ENCODE results near the gene QTRT2.

DNA sequence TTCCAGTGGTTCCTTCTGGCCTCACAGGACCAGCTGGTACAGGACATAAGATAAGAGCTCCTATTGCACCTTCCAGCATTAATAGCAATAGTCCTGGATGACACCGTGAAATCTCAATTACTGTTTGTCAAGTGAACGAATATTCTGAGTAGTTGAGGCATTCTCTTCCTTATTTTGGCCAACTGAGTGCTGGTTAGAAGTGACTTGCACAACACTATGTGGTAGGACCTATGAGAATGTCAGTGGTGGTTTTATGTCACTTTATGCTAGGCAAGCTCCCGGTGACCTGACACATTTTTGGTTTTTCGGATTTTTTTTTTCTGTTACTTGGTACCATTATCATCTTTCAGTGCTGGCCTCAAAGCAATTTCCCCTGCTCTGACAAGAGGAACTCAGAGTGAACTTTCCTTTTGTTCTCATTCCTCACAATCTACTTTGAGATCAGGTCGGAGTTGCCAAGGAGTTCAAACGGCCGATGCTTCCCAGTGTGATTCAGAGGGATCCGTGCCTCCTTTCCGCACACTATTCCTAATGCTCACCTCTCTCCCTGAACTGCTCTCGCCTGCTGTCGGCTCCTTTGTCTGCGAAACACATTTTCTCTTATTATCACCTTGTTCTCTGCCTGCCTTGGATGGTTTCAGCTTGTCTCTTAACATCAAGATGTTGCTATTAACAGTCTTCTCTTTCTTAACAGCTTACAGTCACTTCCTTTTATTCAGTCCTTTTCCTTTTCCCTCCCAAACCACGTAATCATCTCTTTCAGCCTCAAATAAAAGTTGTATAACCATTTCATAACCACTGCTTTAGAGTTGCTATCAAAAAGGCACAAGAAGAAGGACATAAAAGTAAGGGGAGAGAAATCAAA, 35.8 kb downstream of the QTRT2 start:
- TF ChIP-seq, protein P1, sequence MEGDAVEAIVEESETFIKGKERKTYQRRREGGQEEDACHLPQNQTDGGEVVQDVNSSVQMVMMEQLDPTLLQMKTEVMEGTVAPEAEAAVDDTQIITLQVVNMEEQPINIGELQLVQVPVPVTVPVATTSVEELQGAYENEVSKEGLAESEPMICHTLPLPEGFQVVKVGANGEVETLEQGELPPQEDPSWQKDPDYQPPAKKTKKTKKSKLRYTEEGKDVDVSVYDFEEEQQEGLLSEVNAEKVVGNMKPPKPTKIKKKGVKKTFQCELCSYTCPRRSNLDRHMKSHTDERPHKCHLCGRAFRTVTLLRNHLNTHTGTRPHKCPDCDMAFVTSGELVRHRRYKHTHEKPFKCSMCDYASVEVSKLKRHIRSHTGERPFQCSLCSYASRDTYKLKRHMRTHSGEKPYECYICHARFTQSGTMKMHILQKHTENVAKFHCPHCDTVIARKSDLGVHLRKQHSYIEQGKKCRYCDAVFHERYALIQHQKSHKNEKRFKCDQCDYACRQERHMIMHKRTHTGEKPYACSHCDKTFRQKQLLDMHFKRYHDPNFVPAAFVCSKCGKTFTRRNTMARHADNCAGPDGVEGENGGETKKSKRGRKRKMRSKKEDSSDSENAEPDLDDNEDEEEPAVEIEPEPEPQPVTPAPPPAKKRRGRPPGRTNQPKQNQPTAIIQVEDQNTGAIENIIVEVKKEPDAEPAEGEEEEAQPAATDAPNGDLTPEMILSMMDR (conservative IDR thresholded peaks at IDR 0.05; ENCODE audit: low read depth, low read length): no peak
- no peak for TF ChIP-seq EZH2 (IDR thresholded peaks at IDR 0.05; ENCODE audit: borderline replicate concordance, low read depth, low read length, poor library complexity, severe bottlenecking)
